AG09309 (cell line): ENCODE results near the gene OBSCN.

Experiments
- DNase-seq: peaks from one replicate; pipeline ENCODE4 v3.0.0-alpha.2; 2010; ENCODE audit warnings: low read depth
- H3K4me3 ChIP-seq: 2 replicates; pipeline ENCODE4 v1.5.1; 2011; ENCODE audit warnings: mild to moderate bottlenecking, low read depth, low read length, moderate library complexity; ENCODE audit not compliant: control insufficient read depth
- TF ChIP-seq, protein P1 (sequence below): IDR thresholded peaks from 2 replicates; pipeline ENCODE4 v1.5.1; 2011; ENCODE audit warnings: mild to moderate bottlenecking, low read depth, low read length, inconsistent platforms; ENCODE audit not compliant: insufficient read depth, control insufficient read depth; ENCODE audit errors: missing control alignments

Gene OBSCN

DNA sequence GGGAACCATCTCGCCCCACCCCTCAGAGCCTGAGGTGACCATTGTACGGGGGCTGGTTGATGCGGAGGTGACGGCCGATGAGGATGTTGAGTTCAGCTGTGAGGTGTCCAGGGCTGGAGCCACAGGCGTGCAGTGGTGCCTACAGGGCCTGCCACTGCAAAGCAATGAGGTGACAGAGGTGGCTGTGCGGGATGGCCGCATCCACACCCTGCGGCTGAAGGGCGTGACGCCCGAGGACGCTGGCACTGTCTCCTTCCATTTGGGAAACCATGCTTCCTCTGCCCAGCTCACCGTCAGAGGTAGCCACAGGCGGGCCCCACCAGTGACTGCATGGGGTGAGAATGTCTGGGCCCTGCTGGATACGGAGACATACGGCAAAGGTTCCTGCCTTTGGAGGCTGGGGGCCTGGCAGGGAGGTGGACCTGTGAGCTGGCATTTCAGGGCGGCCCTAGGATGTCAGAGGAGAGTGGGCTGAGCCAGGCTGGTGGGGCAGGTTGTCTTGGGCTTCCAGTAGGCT is 100.3 kb downstream of the OBSCN start:
- TF ChIP-seq, protein P1, sequence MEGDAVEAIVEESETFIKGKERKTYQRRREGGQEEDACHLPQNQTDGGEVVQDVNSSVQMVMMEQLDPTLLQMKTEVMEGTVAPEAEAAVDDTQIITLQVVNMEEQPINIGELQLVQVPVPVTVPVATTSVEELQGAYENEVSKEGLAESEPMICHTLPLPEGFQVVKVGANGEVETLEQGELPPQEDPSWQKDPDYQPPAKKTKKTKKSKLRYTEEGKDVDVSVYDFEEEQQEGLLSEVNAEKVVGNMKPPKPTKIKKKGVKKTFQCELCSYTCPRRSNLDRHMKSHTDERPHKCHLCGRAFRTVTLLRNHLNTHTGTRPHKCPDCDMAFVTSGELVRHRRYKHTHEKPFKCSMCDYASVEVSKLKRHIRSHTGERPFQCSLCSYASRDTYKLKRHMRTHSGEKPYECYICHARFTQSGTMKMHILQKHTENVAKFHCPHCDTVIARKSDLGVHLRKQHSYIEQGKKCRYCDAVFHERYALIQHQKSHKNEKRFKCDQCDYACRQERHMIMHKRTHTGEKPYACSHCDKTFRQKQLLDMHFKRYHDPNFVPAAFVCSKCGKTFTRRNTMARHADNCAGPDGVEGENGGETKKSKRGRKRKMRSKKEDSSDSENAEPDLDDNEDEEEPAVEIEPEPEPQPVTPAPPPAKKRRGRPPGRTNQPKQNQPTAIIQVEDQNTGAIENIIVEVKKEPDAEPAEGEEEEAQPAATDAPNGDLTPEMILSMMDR = no peak
- DNase-seq = no peak
- H3K4me3 ChIP-seq = no peak overlapping the region

DNA sequence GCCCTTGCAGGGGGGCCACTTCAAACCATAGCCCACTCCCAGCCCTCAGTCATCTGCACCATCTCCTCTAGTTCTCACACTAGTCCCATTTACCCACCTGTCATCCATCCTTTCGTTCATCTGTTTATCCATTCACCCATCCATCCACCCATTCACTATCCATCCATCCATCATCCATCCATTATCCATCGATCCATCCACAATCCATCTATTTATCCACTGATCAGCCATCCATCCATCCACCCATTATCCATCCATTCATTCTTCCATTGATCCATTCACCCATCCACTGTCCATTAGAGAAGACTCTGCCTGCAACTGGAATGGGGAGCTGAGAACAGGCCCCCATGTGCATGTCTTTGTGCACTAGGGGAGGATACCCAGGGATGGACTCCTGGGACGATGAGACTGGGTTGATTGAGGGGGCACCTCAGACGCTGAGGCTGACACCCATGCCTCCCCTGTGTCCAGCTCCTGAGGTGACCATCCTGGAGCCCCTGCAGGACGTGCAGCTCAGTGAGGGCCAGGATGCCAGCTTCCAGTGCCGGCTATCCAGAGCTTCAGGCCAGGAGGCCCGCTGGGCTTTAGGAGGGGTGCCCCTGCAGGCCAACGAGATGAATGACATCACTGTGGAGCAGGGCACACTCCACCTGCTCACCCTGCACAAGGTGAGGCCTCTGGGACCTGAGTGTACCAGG is 100.9 kb downstream of the OBSCN start:
- TF ChIP-seq, protein P1 = no peak
- no peak for DNase-seq

DNA sequence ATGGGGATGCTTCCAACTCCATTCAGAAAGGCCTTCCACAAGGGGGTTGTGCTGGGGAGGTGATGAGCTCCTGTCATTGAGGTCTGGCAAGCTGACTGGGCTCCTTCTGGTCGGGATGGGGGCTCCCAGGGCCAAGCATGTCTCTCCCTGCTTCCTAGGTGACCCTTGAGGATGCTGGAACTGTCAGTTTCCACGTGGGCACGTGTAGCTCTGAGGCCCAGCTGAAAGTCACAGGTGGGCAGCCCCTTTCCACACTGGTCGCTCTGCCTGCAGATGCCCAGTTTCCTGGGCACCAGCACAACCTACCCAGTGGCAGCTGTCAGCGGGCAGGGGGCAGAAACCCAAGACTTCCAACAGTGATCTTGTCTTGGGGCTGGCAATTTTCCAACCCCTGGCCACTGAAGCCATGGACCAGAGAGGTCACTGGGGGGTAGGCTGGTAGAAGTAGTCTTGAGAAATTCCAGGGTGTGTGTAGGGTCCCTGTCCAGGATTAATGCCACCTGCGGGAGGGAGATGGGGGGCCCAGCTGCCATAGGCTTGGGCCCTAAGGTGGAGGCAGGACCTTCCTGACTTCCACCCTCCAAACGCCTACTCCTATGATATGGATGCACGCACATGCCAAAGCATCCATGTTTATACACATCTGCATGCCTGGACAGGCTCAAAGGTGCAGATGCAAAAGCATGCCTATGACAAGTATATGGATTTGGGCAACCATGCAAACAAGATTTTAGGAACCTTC is 101.7 kb downstream of the OBSCN start:
- TF ChIP-seq, protein P1 = no peak
- no peak overlapping the region for H3K4me3 ChIP-seq
- no peak for DNase-seq

More for the DNA sequence above, 100.9 kb downstream of the OBSCN start:
- no peak overlapping the region for H3K4me3 ChIP-seq

DNA sequence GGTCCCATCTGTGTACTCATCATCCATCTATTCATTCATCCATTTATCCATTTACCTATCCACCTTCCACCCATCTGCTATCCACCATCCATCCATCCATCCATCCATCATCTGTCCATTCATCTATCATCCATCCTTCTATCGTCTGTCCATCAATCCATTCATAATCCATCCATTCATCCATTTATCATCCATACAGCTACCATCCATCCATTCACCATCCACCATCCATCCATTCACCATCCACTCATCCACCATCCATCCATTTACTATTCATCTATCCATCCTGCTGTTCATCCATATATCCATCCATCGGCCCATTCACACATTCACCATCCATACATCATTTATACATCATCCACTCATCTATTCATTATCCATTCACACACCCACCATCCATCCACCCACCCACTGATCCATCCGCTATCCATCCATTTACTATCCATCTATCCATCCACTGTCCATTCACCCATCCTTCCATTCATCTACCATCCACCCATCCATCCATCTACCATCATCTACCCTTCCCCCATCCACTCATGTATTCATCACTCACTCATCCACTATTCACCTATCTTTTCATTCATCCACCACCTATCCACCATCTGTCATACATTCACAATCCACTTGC is 102.4 kb downstream of the OBSCN start:
- H3K4me3 ChIP-seq = no peak overlapping the region
- TF ChIP-seq, protein P1 = no peak
- DNase-seq = no peak

DNA sequence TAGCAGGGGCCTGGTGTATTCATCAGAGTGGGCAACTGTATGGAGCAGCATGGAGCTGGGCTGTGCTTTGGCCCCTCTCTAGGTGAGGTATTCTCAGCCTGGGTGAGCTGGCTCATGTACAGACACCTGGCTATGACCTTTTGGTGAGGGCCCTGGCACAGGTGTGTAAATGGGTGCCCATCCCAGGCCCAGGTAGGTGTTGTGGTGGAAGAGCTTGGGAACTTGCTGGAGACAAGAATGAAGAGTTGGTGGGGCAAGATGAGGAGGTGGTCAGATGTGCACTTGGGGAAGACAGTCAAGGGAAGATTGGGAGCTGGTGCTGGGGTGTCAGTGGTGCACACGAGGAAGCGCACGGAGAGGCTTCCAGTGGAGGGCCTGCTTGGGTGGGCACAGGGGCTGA is 103.2 kb downstream of the OBSCN start:
- TF ChIP-seq, protein P1 = no peak
- no peak overlapping the region for H3K4me3 ChIP-seq
- no peak for DNase-seq

DNA sequence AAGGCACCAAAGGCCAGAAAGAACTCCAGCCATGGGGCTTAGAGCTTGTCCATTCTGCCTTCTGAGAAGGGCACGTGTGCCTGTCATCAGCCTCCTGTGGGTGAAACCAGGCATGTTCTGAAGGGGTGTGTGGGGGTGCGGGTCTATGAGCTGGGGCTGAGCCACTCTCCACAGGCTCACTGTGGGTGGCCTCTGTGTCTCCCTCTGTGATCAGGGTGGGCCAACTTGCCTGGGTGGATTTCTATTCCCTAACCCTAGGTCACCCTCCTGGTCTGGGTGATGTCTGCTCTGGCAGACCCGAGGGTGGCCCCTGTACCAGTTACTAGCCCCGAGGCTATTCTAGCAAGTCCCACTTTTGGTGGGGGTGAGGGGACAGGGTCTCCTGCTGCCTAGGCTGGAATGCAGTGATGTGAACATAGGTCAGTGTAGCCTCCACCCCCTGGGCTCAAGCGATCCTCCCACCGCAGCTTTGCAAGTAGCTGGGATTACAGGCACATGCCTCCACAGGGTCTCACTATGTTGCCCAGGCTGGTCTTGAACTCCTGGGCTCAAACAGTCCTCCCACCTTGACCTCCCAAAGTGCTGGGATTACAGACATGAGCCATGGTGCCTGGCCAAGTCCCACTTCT is 104.4 kb downstream of the OBSCN start:
- TF ChIP-seq, protein P1 = no peak
- no peak overlapping the region for H3K4me3 ChIP-seq
- no peak for DNase-seq
